Hepatic stellate cell (primary cell): Measurements from ENCODE around the gene NKD1.

Source experiments
- DNase-seq: peaks from one replicate; pipeline ENCODE4 v3.0.0; 2011; ENCODE audit warnings: low spot score

NKD1 gene

GRCh38 chr16:50601341-50601740, 53.1 kb downstream of the NKD1 start:
- no peak for DNase-seq

GRCh38 chr16:50602126-50602525, 53.9 kb downstream of the NKD1 start:
- no peak for DNase-seq

GRCh38 chr16:50602531-50603205, 54.5 kb downstream of the NKD1 start:
- no peak for DNase-seq

GRCh38 chr16:50603206-50604064, 55.2 kb downstream of the NKD1 start:
- DNase-seq = no peak

GRCh38 chr16:50604065-50604418, 55.8 kb downstream of the NKD1 start:
- DNase-seq = no peak

GRCh38 chr16:50604610-50605009, 56.4 kb downstream of the NKD1 start:
- no peak for DNase-seq

GRCh38 chr16:50605733-50606430, 57.7 kb downstream of the NKD1 start:
- DNase-seq = no peak

- no peak for DNase-seq
These were observed 58.3 kb downstream of the NKD1 start for GRCh38 chr16:50606431-50607050.

GRCh38 chr16:50607051-50607431, 58.8 kb downstream of the NKD1 start:
- no peak for DNase-seq

GRCh38 chr16:50607447-50607846, 59.3 kb downstream of the NKD1 start:
- no peak for DNase-seq

- DNase-seq = no peak
These were observed 59.9 kb downstream of the NKD1 start for GRCh38 chr16:50607970-50608557.

- no peak for DNase-seq
These were observed 60.9 kb downstream of the NKD1 start for GRCh38 chr16:50609049-50609448.

- no peak for DNase-seq
These were observed 61.3 kb downstream of the NKD1 start for GRCh38 chr16:50609471-50609870.

- DNase-seq = no peak
These were observed 62.4 kb downstream of the NKD1 start for GRCh38 chr16:50610331-50611262.

GRCh38 chr16:50611332-50611934, 63.2 kb downstream of the NKD1 start:
- no peak for DNase-seq

- no peak for DNase-seq
These were observed 64.0 kb downstream of the NKD1 start for GRCh38 chr16:50611995-50612848.

GRCh38 chr16:50612849-50613198, 64.6 kb downstream of the NKD1 start:
- DNase-seq = no peak

GRCh38 chr16:50613281-50613963, 65.2 kb downstream of the NKD1 start:
- no peak for DNase-seq

- no peak for DNase-seq
These were observed 65.8 kb downstream of the NKD1 start for GRCh38 chr16:50613964-50614474.
